Mesenteric fat pad (tissue), 1 donor: ENCODE data around the gene CCDC172. TPM values are rescaled to one million over a fixed set of nuclear protein-coding genes. Genes with fewer than 3 reads are reported as not detected.

ENCODE experiments used
- DNase-seq: peaks from one replicate; pipeline ENCODE4 v3.0.0-alpha.2; 2020; ENCODE audit warnings: low spot score
- total RNA-seq: library from RNA; stranded (reverse); fragmentation: NEBNext Ultra II Directional; extraction: Animal tissue kit (Norgen Biotek cat#: 25700); gene quantifications from one replicate; pipeline ENCODE4 v1.2.1, GENCODE V29; 2021
- donor health status: DM: yes; HTN: yes; CAD: no.

The CCDC172 gene
- total RNA-seq, 1 donor from 2014 or later = not detected

DNA sequence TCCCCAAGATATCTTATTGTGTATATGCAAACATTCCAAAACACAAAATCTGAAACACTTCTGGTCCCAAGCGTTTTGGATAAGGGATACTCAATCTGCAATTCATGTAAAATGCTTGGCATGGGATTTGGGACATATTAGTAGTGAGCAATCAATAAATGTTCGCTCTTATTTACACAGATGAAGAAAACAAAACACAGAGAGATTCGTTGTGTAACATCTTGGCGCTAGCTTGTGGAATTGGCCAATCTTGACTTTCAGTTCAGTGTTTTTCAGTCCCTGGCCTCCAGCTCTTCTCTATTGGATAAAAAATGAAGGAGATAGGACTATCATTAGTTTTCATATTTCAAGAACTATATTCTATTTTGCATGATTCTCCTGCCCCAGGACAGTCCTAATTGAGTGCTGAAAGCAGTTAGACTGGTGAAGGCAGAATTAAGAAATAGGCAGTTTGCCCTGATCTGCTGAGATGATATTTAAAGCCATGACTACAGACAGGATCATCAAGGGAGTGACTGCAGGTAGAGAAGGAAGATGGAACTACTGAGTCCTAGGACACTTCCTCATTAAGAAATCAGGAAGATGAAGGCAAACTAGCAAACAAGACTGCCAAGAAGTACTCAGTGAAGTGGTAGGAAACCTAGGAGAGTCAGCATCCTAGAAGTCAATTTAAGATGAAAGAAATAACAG is 105.2 kb downstream of the CCDC172 start:
- no peak for DNase-seq

Other genes starting within 250 kb of the CCDC172 start
- gene GFRA1, start 51.2 kb upstream of the CCDC172 start, total RNA-seq = 18.3 TPM
- not detected for gene PNLIPRP3, start 103.4 kb downstream of the CCDC172 start, total RNA-seq
- 1.5 TPM for gene PNLIP, start 221.5 kb downstream of the CCDC172 start, total RNA-seq